Activated effector memory CD4-positive, alpha-beta T cell treated with anti-CD3 and anti-CD28 coated beads, Interleukin-2, amount 50 U/mL, for 16 hours (primary cell): ENCODE measurements around the gene LUZP2.
"Not testable (repeated sequence)": the region's sequence is repeated elsewhere in the genome, so short reads cannot be mapped to it uniquely, and the experiment has no call there.

Experiments
- DNase-seq: peaks from one replicate; pipeline ENCODE4 v3.0.0-alpha.2; 2020

Gene LUZP2

GRCh38 chr11:24932110-24933000, 435.5 kb downstream of the LUZP2 start:
- no peak for DNase-seq

GRCh38 chr11:24934733-24935439, 438.0 kb downstream of the LUZP2 start:
- no peak for DNase-seq

GRCh38 chr11:24944891-24945290, 448.0 kb downstream of the LUZP2 start:
- DNase-seq = no peak

- no peak for DNase-seq
Observed at GRCh38 chr11:24949406-24949805, 452.6 kb downstream of the LUZP2 start.

GRCh38 chr11:24963852-24964251, 467.0 kb downstream of the LUZP2 start:
- DNase-seq = no peak

- no peak for DNase-seq
Observed at GRCh38 chr11:24965748-24966147, 468.9 kb downstream of the LUZP2 start.

GRCh38 chr11:24993903-24994302, 497.1 kb downstream of the LUZP2 start:
- not testable (repeated sequence) for DNase-seq

- DNase-seq = not testable (repeated sequence)
Observed at GRCh38 chr11:24999929-25000328, 503.1 kb downstream of the LUZP2 start.

- DNase-seq = no peak
Observed at GRCh38 chr11:25037431-25037830, 540.6 kb downstream of the LUZP2 start.

- DNase-seq = no peak
Observed at GRCh38 chr11:25038131-25038530, 541.3 kb downstream of the LUZP2 start.

GRCh38 chr11:25039165-25039564, 542.3 kb downstream of the LUZP2 start:
- no peak for DNase-seq

GRCh38 chr11:25048632-25049031, 551.8 kb downstream of the LUZP2 start:
- no peak for DNase-seq

- no peak for DNase-seq
Observed at GRCh38 chr11:25052844-25053243, 556.0 kb downstream of the LUZP2 start.

- no peak for DNase-seq
Observed at GRCh38 chr11:25057861-25058260, 561.0 kb downstream of the LUZP2 start.

GRCh38 chr11:25065746-25066145, 568.9 kb downstream of the LUZP2 start:
- DNase-seq = no peak

GRCh38 chr11:25066706-25067105, 569.9 kb downstream of the LUZP2 start:
- DNase-seq = no peak

- no peak for DNase-seq
Observed at GRCh38 chr11:25068451-25068850, 571.6 kb downstream of the LUZP2 start.

- peak; percentile 59 for DNase-seq
Observed at GRCh38 chr11:25094085-25094802, 597.4 kb downstream of the LUZP2 start.

GRCh38 chr11:25119416-25119815, 622.6 kb downstream of the LUZP2 start:
- DNase-seq = no peak
